Stimulated activated CD8-positive, alpha-beta memory T cell treated with anti-CD3 and anti-CD28 coated beads, Interleukin-7, amount 100 ng/mL, for 4 hours (primary cell): Measurements from ENCODE around the gene CMTM2.
"Not testable (repeated sequence)": the region's sequence is repeated elsewhere in the genome, so short reads cannot be mapped to it uniquely, and the experiment has no call there.

Experiments used
- DNase-seq, 2 donors: peaks; one replicate each; pipeline ENCODE4 v3.0.0-alpha.2; 2020; ENCODE audit warnings: low read depth in 2 of 2

Gene CMTM2

GRCh38 chr16:66630561-66631260, 51.4 kb downstream of the CMTM2 start:
- not testable (repeated sequence) for DNase-seq

GRCh38 chr16:66631558-66631957, 52.3 kb downstream of the CMTM2 start:
- not testable (repeated sequence) for DNase-seq

- no peak for DNase-seq
Measured at GRCh38 chr16:66634527-66635196, 55.4 kb downstream of the CMTM2 start.

- no peak for DNase-seq
Measured at GRCh38 chr16:66635406-66635805, 56.1 kb downstream of the CMTM2 start.

- DNase-seq: no peak
Measured at GRCh38 chr16:66636199-66636598, 56.9 kb downstream of the CMTM2 start.

- no peak for DNase-seq
Measured at GRCh38 chr16:66637806-66638205, 58.5 kb downstream of the CMTM2 start.
